HG03139 (cell line): ENCODE results near the gene CDK5R2.

Experiments
- ATAC-seq: cut with Tn5 transposase; IDR thresholded peaks from one replicate; pipeline ENCODE4 v1.9.1; 2021; ENCODE audit not compliant: unreplicated experiment

Gene CDK5R2

DNA sequence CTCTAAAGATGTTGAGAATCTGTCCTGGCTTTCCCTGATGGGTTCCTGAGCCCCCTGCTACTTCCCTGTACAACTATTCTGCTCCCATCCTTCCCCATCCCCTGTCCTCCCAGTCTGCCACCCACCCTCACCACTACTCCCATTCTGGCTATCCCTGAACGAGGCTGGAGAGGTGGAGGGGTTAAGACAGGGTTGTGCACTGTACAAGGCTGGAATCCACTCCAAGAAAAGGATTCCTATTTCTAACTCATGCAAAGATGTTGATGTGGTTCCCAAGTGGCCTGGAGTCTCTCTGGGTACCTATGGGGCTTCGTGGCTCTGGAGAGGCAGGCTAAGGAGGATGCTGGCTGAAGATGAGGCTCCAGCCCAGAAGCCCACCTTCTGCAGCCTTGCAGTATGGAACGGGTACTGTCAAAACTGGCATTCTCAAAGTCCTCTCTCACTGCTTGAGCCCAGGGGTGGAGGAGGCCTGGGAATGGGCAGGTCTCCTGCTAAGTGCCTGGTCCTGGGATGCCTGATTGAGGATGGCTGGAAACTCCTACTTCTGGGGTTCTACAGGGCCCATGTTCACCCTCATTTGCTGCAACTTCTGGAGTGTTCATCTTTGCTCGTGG is 26.8 kb downstream of the CDK5R2 start:
- no peak for ATAC-seq

DNA sequence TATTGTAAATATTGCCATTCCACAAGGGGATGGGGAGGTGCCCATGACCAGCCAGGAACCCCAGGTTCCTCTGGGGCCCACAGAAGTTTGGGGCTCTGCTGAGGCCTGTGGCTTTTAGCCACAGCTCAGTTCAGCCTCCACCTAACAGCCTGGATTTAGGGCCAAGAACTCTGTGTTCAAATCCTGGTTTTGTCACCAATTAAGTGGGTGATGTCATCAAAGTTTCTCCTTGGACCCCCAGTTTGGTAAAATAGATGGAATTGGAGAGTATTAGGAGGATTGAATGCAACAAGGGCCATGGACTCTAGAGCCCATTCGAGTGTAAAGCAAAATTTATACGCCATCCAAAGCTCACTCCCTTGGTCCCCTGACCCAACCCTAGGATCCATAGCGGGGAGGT is 28.7 kb downstream of the CDK5R2 start:
- ATAC-seq = no peak

DNA sequence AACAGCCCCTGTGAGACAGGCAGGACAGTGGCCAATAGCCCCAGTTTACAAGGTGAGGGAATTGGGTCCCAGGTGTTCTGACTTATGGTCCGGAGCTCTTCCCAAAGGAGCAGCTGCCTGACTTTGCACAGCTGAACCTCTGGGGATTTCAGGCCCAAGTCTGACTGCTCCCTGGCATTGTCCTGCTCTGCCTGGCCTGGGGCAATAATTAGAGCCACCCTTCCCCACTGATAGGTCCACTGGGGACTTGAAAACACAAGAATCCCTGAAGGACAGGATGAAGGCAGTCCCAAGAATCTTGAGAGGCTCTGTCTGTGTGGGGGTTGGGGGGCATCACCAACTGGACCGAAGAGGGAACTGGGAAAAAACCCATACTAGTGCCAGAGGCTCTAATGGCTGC is 29.2 kb downstream of the CDK5R2 start:
- no peak for ATAC-seq

DNA sequence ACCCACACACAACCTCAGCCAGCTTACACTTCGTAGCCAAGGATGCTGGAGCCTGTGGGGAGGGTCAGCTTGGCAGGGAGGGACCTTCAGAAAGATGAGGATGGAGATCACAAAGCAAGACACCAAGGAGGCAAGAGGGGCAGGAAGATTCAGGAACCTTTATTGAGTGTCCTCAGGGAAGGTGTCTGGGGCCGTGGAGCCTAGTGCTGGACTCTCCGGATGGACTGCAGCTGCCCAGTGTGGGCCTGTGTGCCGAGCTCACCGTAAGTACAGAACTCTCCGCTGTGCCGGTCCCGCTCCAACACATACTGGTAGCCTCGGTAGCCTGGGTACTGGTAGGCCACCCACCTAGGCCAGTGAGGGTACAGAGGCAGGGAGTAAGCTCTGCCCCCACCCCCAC is 30.6 kb downstream of the CDK5R2 start:
- ATAC-seq = no peak

DNA sequence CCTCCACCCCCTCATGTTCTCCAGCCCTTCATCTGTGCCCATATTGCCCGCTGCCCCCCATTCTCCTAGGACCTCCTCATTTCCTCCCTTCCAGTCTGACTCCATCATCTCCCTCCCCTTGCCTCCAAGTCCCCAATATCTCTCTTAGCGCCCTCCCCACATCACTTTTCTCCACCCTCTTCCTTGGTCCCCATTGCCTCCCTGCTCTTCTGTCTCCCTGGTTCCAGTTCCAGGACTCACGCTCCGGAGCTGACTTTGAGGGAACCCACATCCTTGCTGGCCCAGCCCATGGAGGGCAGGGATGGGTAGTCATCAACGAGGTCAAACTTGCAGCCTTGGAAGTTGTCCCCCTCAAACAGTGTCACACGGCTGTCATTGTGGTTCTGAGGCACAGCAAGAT is 31.1 kb downstream of the CDK5R2 start:
- no peak for ATAC-seq

DNA sequence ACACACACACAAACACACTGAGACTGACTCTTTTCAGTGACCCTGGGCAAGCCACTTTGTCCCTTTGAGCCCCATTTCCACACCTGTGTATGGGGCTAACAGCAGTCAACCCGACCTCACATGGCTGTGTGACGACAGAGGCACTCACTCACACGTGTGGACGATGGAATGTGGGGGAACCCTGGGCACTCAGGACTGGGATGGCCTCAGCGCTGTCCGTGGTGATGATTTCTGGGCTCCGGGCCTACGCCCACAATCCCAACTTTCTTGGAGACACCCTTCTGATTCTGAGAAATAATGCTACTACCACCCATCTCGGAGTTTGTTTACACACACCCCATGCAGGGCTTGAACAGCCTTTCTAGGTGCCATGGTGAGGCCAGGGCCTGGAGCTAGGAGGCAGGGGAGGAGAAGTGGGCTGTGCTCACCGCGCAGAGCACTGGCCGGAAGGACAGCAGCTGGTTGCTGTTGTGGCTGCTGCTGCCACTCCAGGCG is 32.3 kb downstream of the CDK5R2 start:
- ATAC-seq = no peak

DNA sequence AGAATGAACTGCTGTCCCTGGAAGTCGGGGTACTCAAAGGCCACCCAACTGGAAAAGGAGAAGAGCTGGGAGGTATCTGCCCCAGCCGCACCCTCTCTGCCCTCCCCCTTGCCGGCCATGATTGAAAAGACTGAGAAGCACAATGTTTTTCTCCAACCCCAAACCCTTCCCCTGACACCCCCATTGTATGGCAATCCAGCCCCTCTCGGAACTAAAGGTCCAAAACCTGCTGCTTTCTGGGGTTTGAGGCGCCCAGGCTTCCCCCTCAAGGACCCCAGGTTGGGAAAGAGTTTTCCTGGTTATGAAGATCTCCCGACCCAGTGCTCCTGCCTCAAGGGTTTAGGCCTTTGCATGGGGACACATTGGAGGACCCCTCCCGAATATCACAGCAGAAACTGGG is 32.7 kb downstream of the CDK5R2 start:
- no peak for ATAC-seq

DNA sequence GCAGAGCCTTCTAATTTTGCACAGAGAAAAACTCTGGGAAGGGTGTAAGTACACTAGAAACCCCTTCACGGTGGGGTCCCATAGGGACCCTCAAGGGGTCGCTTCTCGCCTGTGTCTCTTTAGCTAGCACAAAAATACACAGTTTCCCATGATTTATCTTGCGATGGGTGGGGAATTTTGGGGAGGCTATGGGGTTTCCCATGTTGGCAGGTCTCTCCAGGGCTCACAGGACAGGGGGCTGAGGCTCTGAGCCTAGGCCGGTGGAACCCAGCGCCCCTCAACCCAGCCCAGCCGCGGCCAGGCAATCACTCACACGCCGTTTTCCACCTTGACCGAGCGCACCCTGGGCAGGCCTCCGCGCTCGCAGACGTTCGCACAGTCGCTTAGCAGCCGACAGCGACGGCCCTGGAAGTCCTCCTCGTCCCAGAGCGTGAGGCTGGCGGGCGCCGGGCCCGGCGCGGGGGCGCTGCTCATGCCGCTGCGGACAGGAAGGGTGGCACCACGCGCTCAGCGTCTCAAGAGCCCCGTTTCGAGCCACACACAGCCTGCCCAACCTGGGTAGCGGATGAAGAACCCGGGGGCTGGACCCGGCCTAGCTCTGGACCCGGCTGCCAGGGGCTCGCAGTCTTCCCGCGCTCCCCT is 33.4 kb downstream of the CDK5R2 start:
- no peak for ATAC-seq

DNA sequence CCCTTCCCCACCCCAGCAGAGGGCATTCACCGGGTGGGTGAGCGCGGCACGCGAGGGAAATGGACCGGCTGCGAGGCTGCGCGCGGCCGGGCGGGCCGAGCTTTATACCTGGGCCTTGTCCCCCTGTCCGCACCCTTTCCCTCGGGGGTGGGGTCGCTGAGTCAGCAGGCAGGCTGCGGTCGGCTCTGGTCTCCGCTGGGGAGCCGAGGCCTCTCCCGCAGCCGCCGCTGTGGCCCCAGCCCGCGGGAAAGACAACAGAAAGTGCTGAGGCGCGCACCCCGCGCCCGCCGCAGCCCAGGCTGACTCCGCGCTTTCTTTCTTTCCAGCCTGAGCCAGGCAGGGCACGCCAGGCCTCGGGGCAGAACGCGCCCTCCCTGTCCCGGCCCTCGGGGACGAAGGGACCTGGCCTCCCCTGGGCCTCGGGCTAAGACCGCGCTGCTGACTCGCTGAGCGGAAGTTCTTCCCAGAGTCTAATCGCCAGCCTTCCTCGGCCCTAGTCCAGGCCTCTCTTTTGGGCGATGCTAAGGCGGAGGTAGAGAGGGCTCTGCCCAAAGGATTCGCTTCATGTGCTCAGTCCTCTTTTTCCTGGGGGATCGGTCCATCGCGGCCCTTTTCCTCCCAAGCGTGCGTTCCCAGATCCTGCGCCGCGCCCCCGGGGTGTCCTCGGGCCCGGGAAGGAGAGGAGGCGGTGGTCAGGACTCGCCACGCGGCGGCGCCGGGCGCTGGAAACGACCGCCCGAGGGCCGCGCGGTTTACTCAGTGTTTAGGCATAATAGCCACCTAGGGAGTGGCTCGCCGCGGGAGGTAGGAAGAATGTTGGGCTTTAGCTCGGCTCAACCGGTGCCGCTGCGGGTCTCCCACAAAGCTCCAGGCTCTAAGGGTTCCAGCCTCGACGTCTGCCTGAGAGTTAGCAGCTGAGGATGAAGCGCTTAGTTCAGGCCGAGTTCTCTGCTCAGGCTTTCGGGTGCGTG is 34.2 kb downstream of the CDK5R2 start, which contains the start of gene CRYBA2:
Gene CRYBA2 (minus strand): TSS at position 78 of the 971 bp plus-strand sequence. CDS start 246 bp downstream, outside the sequence.
- no peak for ATAC-seq

DNA sequence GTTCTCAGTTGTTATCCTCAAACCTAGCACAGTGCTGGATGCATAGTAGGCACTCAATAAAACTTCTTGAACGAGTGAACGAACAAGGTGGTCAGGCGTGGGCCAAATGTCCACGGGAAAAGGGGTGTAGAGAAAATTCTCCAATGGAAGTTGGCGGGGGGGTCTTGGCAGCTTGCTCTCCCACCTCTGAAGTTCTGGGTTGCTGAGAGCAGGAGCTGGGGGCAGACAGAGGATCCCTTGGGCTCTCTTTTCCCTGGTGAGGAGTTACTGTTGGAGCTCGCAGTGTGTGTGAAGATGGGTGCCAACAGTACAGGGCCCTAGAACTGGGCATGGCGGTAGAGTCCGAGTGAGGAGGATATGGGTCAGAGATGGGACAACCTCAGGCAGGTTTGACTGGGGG is 36.1 kb downstream of the CDK5R2 start:
- ATAC-seq = no peak

DNA sequence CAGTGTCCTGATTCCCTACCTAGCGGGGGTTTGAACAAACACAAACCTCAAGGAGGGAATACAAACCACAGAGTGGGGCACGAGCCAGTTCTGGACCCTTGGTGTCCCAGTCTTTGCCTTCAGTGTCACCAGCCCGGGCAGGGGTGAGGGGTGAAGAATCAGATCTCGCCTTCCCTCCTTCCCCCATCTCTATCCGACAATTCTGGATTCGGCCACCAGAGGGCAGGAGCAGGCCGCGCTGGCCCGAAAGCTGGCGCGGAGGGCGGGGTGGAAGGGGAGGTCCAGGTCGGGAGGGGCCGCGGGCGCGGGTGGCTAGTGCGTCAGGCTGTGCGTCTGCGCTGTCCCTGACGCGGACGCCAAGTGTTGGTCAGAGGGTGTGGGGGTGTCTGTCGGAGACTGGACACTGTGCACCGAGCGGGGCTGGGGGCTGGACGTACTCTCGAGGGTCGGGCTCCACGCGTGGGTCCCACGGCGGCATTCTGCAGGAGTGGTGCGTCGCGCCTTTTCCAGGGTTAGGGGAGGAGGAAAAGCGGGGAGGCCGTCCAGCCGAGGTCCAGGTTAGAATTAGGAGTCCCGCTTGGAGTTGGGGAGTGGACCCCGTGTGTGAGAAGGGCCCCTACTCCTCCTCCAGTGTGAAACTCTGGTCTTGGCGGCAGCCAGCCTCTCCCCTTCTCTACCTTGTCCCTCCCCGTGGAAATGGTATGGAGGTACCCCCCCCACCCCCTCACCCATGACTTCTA is 36.7 kb downstream of the CDK5R2 start:
- ATAC-seq = no peak

DNA sequence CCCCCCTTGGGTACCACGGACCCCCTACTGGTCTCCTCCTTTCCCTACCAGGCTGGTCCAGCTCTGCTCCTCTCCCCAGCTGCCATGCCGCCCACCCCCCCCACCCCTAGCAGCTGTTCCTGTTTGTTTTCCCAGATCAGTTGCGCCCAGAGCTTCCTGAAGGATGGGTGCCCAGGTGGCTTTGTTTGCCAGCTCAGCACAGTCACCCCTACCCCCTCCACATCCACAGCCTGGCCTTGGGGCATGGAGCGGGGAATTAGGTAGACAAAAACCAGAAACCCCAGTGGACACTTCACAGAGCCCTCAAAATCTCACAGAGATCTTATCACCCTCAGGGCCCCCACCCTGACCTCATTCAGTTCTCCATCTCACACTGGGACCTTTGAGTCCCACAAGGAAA is 37.5 kb downstream of the CDK5R2 start:
- no peak for ATAC-seq

DNA sequence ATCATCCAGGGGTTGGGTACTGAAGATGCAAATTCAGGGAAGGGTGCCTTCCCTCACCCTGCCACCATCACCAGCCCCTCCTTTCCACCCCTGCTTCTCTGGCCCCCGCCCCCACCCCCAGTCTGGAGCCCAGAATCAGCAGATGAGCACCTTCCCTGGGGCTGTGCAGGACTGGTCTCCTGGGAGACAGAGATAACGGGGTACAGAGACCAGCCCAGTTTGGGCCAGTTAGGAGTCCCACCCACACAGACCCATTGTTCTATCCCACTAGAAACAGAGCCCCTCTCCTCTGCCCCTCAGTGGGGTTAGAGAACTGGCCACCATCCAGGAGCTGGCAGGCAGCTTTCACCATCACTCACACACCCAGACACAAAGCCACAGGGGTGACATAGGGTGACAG is 38.3 kb downstream of the CDK5R2 start:
- ATAC-seq = no peak

DNA sequence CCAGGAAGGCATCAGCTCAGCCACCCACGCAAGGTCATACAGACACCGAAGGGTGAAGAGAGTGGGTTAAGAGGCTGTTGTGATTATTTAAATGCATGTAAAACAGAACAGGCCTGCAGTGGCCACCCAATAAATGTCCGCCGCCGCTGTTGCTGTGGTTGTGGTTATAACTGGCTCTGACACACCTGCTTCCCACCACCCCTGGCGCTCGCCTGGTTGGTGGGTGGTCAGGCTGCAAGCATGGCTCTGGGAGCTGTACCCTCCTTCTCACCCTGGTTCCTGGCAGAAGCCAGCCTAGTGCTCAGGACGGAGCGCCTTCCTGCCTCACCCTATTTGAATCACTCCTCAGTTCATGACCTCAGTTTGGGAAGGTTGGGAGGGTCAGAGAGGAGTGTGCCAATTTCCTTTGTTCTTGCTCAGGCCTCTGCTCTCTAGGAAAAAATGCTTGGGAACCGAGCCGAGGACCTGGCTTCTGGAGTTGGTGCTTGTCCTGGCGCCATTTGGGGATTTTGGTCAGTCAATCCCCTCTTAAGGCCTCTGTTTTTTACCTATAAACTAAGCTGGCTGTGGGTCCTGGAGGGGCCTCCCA is 39.0 kb downstream of the CDK5R2 start:
- ATAC-seq = no peak

DNA sequence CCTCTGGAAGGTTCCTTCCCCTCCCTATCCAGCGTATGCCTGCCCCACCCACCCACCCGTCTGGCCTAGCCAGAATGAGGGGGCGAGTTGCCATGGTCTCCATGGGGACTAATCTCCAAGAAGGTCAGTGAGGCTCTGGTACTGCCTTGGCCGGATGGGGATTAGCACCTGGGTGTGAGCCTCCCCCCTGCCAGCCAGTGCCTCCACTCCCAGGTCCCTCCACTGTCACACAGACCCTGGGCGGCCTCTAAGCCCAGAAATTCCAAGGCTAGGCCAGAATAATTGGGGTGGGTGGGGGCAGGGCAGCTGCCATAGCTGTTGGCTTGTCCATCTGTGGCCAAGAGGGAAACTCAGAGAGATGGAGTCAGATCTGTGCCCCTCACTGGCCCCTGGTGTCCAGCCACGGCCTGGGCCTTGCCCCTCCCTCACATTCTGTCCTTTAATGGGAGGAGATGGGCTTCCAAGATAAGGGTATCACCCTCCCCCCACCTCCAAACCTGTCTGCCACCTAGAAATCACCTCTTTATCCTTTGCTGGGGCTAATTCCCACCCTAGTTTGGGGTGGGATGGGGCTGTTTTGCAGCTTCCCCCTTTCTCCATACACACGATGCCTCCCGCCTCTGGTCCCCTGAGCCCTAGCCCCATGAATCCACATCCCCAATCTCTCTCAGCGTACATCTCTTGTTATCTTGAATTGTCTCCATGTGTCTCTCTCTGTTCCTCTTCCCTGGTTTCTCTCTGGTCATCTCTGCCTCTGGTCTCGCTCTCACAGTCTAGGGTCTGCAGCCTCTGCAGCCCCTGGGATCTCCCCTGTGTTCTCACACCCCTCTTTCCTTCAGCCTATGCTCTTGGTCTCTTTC is 39.8 kb downstream of the CDK5R2 start:
- no peak for ATAC-seq

DNA sequence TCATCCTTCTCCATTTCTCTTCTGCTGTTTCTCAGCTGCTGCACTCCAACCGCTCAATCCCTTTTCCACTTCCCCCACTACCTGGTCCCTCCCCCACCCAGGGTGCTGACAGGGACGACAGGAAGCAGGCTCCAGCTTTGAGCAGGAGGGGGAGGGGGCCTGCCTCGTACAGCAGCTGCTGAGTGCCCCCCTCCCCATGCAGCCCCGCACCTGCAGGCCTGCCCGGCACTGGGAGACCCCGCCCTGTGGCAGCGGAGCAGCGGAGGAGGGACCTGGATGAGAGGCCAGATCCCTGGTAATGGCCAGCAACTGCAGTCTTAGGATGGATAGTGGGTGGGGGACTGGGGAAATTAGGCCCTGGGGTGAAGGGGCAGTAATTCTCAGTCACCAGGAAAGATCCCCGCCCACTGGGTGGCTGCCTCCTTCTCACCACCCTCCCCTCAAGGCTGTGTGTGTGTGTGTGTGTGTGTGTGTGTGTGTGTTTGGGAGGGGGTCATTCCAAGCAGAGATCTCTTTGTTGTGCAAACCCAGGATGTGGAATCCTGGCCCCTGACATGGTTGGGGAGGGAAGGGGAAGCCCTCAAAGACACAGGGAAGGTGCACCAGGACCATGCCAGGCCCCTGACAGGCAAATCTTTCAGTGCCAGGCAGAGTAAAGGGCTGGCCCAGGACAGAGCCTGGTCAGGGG is 40.6 kb downstream of the CDK5R2 start:
- no peak for ATAC-seq

DNA sequence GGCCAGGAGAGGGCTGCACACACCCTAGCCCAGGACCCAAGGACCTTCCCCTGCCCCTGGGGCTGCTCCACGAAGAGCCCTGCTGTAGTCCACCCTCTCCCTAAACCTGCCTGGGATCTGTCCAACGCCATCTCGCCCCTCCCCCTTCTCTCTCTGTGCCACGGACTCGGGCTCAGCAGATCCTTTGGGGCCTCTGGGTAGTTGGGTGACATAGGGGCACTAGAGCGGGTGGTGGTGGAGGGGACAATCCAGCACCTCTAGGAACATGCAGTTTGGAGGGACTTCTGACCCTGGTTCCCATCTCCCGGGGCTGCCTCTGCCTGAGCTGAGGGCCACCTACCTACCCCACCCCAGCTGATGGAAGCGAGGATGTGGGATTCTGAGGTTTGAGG is 41.1 kb downstream of the CDK5R2 start:
- no peak for ATAC-seq

DNA sequence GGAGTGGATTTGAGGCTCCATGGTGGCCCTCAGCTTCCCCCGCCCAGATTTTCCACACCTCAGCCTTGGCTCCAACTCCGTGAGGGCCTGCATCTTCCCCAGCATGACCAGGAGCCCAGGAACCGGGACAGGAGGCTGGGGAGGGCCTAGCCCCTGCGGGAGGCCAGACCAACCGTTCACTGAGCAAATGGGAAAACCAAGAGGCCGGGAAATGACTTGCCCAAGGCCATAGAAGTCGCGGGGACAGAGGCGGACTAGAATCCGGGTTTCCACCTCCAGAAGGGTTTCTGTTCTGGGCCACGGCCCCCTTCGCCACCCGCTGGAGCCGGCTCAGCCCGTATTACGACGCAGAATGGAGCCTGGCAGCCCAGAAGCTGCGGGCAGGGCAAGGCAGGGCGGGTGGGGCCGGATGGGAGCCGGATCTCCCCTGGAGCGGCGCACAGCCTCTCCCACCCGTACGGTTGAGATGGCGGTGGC is 41.7 kb downstream of the CDK5R2 start:
- no peak for ATAC-seq
